Measurements from ENCODE around the gene BLOC1S5. TPM values are rescaled to one million over a fixed set of nuclear protein-coding genes. Genes with fewer than 3 reads are reported as not detected.
"Not testable (repeated sequence)": the region's sequence is repeated elsewhere in the genome, so short reads cannot be mapped to it uniquely, and the experiment has no call there.

Gene BLOC1S5
- total RNA-seq, 1 donor from 2014 or later = 10.2 TPM

- DNase-seq (ENCODE audit: low spot score) = not testable (repeated sequence)
These were observed 18.4 kb downstream of the BLOC1S5 start for GRCh38 chr6:8045769-8046168.

- DNase-seq (ENCODE audit: low spot score) = no peak
These were observed 21.0 kb downstream of the BLOC1S5 start for GRCh38 chr6:8043221-8043620.

DNA sequence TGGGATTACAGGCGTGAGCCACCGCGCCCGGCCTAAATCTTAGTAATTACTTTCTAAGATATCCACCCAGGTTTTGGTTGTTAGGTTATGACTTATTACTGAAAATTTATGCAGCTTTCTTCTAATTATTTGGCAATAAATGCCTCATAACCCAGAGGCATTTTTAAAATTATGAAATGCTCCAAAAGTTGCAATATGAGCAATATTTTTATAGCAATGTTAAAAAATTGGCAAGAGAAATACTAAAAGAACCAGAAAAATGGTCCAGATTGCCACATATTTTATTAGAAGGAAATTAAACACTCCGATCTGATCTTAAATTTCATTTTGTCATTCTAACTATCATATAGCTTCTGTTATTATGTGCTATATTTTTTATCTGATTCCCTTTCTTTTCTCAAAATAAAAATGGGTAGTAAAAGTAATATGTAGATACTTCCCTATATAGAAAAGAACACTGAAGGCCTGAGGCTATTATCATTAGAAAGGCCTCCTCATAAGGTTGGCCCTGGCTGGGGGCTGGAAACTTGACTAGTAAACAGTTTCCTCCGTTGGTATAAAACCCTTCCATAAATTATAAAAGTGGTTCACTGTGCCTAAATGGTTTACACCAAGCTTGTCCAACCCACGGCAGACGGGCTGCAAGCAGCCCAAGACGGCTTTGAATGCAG is 22.1 kb downstream of the BLOC1S5 start:
- no peak for DNase-seq (ENCODE audit: low spot score)

DNA sequence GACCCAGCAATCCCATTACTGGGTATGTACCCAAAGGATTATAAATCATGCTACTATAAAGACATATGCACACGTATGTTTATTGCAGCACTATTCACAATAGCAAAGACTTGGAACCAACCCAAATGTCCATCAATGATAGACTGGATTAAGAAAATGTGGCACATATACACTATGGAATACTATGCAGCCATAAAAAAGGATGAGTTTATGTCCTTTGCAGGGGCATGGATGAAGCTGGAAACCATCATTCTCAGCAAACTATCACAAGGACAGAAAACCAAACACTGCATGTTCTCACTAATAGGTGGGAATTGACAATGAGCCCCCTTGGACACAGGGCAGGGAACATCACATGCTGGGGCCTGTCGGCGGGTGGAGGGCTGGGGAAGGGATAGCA is 30.1 kb downstream of the BLOC1S5 start:
- DNase-seq (ENCODE audit: low spot score) = not testable (repeated sequence)

DNA sequence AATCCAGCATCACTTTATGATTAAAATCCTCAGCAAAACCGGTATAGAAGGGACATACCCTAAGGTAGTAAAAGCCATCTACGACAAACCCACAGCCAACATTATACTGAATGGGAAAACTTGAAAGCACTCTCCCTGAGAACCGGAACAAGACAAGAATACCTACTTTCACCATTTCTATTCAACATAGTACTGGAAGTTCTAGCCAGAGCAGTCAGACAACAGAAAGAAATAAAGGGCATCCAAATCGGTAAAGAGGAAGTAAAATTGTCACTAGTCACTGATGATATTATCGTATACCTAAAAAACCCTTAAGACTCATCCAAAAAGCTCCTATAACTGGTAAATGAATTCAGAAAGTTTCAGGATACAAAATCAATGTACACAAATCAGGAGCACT is 33.3 kb downstream of the BLOC1S5 start:
- no peak for DNase-seq (ENCODE audit: low spot score)

DNA sequence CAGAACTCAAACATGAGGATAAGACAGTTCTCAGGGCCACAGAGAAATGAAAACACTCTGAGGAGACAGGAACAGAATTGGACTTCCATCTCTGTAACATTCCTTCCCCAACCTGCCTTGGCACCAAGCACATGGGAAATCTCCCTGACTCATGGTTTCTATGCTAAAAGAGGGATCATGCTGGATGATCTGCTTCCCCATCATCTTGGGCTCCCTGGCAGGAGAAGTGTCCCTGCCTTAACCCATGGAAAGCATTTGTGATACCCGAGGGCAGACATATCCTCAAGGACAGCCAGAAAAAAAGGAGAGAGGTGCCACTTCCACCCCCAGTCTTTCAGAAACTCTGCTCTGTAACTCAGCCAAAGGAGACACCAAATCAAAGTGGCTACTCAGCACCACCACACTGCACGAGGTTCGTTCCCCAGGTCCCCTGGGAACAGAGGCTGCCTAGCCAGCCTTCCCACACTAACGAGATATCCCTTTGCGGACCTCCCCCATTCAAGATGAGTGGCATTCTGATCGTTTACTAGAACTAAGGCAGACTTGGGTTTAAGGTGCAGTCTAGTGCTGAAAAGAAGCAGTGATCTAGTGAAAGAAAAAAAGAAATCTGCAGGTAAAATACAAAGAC is 34.8 kb downstream of the BLOC1S5 start:
- DNase-seq (ENCODE audit: low spot score) = no peak

DNA sequence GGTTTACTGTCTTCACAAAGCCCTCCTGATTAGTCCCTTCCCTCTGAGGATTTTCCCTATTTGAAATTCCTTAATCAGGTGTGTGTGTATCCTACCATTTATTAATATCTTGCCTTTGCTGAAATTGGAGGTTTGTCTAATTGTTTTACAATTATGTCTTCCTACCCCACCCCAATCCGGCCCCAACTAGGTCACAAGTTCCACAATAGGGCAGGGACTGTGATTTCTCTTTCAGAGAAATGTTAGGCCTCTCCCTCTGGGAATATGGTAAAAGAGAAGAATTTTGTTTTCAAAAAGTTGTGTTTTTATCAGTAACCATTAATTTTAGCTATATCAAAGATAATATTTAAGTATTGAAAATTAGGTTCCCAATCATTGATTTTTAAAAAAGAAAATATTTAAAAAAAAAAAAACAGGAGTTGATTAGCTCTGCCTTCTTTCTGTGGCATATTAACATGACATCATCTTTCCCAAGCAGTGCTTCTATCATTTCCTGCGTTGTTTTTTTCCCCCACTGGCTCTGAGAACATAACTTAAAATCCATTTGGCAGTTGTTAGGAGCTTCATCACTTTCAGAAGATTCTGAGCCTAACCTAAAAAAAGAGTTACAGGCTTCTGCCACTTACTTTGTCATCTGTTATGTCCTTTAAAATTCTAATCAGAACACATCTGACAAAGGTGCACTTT is 36.1 kb downstream of the BLOC1S5 start:
- no peak for DNase-seq (ENCODE audit: low spot score)

GRCh38 chr6:8026800-8027199 is 37.4 kb downstream of the BLOC1S5 start:
- no peak for DNase-seq (ENCODE audit: low spot score)

- DNase-seq (ENCODE audit: low spot score) = no peak
These were observed 39.0 kb downstream of the BLOC1S5 start for GRCh38 chr6:8025191-8025590.

- DNase-seq (ENCODE audit: low spot score) = no peak
These were observed 40.6 kb downstream of the BLOC1S5 start for GRCh38 chr6:8023638-8024037.

GRCh38 chr6:8020083-8020482 is 44.1 kb downstream of the BLOC1S5 start:
- DNase-seq (ENCODE audit: low spot score) = no peak

GRCh38 chr6:8017705-8018104 is 46.5 kb downstream of the BLOC1S5 start:
- no peak for DNase-seq (ENCODE audit: low spot score)

DNA sequence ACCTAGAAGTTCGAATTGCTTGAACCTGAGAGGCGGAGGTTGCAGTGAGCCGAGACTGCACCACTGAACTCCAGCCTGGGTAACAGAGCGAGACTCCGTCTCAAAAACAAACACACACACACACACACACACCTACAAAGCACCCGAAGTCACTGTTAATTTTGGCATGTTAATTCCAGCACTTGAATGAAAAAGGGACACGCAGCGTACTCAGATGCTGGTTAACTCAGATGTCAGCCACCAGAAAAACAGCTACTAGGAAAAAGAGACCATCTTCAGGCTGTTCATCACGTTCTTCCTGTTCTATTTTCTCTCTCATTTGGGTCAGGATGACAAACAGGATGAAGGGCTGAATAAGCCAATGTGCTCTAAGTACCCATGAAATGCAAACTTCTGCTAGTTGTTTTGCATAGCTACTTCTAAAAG is 46.9 kb downstream of the BLOC1S5 start:
- no peak for DNase-seq (ENCODE audit: low spot score)

- DNase-seq (ENCODE audit: low spot score) = no peak
These were observed 49.2 kb downstream of the BLOC1S5 start for GRCh38 chr6:8014947-8015346.

DNA sequence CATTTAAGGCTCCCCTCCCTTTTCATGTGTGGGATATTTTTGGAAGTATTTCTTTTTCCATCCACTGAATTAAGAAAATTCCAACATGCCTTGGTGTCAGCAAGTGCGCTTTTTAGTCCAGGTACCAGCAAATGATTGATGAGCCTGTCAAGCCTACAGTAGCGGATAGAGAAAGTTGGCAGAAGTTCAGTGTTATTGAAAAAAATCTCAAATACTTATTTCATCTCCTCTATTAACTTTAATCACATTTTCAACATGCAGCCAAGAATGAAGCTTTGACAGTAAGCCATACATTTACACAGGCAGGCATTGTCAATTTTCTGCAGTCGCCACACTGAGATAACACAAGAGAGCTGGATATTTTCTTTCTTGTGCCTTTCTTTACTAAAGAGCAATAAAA is 50.4 kb downstream of the BLOC1S5 start:
- no peak for DNase-seq (ENCODE audit: low spot score)

DNA sequence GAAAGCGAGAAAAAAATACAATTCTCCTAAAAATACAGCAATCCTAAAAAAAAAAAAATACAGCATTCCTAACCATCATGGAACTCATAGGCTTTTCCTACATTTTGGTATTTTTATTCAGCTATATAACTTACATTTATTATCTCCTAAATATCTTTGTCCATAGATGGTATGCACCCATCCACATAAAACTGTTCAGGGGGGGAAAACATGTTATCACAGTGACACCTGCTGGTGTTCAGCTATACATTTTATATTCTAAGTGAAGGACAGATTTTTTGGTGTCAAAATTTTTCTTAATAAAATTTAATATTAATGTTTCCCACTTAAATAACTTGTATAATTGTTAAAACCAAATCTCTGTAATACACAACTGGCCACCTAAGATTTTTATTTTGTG is 58.0 kb downstream of the BLOC1S5 start:
- DNase-seq (ENCODE audit: low spot score) = no peak

GRCh38 chr6:8005136-8005535 is 59.1 kb downstream of the BLOC1S5 start:
- DNase-seq (ENCODE audit: low spot score) = no peak

- no peak for DNase-seq (ENCODE audit: low spot score)
These were observed 63.6 kb downstream of the BLOC1S5 start for GRCh38 chr6:8000636-8001035.

- no peak for DNase-seq (ENCODE audit: low spot score)
These were observed 64.0 kb downstream of the BLOC1S5 start for GRCh38 chr6:8000188-8000596.

GRCh38 chr6:7999201-7999600 is 65.0 kb downstream of the BLOC1S5 start:
- DNase-seq (ENCODE audit: low spot score) = no peak

DNA sequence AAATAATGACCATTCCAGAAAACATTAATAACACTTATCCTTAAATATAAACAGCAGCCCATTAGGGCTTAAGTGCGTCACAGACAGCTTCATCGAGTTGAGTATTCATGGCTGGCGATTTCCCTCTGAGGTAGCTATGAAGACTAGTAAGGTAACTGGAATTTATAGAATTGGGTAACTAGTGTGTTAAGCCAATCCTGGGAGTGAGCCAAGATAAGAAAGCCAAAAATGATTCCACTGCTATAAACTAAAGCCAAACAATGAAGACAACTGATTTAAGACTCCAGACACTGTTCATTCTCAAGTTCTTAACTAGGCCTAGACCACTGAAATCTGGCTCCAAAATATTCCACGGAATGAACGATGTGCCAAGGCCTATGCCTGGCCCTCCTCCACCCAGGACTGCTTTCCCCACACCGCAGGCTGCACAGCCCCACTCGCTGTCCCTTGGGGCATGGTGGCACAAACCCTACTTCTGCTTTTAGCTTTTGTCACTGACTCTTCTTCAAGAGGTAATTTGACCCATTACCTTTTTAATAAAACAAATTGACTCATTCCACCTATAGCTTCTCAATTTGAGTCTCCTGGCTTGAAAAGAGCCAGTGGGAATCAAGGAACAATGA is 66.0 kb downstream of the BLOC1S5 start:
- DNase-seq (ENCODE audit: low spot score) = no peak

DNA sequence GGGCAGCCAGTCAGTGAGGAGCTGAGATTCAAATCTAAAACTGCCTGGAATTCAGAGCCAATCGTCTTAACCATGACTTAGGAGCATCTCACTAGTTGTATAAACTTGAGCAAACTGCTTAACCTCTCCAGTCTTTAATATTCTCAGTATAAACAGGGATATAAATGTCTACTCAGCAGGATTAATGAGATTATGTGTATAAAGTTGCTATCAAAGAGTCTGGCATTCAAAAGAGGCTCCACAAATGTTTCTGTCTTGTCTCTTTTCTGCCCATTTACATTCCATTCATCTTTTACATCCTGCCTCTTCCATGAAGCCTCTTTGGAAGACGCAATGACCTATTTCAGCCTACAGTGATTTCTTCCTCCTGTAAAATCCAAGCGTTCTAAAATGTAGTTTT is 66.9 kb downstream of the BLOC1S5 start:
- no peak for DNase-seq (ENCODE audit: low spot score)

Data from mesenteric fat pad (tissue), 1 donor.